ENCODE results near the gene IP6K1.
"Not testable (repeated sequence)": the region's sequence is repeated elsewhere in the genome, so short reads cannot be mapped to it uniquely, and the experiment has no call there.

IP6K1 gene

DNA sequence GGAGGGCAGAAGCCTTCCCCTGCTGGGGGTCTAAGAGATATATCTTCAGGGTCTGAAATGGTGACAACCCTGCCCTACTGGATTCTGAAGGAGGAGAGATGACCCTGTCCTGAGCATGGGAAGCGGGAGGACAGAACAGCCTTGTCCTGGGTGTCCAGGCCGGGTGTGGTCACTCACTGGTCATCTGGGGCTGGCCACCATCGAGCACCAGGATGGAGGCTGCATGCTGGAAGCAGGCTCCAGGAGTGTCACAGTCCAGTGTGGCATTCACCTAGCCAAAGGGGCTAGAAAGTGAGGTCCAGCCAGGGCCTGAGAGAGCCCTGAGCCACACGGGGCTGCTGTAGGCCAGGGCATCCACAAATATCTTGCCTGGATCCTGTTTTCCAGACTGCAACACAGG, 8.1 kb upstream of the IP6K1 start:
- DNase-seq (ENCODE audit: low read depth in 2 of 2): no peak

DNA sequence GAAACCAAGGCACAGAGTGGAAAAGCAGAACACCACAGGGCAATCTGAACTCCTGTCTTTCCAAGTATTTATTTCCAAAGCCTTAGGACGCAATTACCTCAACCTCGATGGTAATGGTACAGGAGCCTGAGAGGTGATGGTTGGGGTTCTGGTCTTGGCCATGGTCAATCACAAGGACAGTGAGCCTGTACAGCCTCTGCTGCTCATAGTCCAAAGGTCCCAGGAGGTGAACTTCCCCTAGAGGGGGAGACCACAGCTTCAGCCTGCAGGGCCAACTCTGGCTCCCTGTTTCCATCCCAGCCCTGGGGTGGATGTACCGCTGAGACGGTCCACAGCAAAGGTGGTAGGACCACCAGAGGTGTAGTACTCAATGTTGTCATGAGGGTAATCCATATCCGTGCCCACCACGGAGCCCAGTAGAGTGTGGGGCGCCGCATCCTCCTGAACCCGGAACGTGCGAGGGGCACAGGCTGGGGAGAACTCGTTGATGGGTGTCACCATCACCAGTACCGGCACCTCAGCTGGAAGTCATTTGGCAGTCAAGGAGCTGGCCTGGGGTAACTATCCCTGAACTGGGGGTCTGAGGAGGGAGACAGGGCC, 7.2 kb upstream of the IP6K1 start:
- DNase-seq (ENCODE audit: low read depth in 2 of 2): no peak

DNA sequence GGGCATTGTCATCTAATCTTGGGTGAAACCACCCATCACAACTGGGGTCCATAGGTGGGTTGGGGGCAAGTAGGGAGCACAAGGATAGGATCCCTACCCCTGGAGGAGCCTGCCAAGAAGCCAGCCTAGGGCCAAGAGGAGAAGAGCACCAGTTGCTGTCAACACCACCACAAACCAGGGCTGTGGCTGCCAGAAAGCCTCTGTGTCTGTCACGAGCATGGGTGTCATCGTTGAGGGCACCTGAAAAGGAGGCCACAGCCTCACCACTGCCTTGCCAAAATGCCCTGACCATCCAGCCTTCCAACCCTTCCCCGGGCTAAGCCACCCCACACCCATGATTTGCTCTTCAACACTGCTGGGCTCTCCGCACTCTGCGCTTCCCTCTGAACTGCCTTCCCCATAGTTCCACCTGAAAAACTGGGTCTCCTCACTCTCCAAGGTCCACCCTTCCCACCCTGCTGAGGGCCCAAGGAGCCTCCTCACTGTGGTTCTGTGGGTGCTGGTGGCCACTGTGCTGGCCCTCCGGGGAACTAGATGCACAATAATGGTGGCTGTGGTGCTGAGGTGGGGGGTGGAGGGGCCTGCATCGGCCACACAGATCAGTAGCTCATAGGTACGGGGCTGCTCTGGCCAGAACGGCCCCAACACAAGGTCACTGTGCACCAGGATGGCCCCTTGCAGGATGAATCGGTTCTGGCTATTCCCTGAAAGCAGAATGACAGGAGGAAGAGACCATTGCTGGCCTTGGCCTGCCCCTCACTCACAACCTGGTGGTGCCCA, 6.2 kb upstream of the IP6K1 start:
- DNase-seq (ENCODE audit: low read depth in 2 of 2): no peak

DNA sequence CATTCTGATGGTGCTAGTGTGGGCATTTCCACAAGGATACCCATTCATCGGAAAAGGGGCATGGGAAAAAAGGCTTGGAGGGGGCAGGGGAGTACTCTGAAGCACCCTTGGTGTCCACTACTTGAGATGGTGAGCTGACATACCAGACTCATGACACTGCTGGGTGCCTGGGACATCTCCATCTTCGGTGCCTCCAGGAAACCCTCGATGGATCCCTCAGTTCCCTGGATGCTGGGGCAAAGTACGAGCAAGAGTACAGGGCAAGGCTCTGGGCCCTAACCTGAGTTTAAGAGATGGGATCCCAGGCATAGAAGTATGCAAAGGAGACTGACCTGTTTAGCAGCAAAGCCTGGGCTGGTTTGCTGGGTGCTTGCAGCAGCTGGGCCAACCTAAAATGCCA, 5.2 kb upstream of the IP6K1 start:
- DNase-seq (ENCODE audit: low read depth in 2 of 2): no peak

DNA sequence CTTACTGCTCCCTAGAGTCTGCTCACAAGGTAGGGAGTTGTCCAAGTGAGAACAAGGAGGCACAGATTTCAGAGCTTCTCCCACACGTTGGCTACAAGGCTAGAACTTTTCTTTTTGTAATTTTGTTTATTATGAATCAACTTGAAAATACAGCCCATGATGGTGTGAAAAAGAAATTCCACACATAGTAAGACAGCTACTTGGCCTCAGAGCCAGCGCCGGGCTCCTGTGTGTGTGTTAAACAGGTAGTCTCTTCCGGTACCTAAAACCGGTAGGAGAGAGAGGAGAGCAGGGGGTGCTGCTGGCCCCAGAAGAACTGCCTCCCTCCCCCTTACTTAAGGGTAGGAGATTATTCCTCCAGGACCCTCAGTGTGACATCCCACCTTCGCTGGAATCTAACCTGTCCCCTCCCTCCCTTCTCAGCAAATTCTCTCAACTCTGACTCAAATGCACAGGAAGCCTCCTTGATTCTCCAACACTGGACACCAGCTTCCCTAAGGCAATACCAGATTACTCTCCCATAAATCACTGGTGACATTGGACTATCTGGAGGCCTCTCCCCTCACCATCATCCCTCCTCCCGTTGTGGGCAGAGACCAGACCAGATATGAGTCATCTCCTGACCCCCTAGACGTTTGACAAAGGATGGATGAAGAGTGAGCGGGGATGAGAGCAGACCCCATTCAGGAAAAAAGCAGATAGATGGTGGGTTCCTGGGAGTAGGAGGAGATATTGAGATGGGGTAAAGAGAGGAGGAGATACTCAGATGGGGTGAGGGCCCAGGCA, 4.5 kb upstream of the IP6K1 start:
- no peak for DNase-seq (ENCODE audit: low read depth in 2 of 2)

DNA sequence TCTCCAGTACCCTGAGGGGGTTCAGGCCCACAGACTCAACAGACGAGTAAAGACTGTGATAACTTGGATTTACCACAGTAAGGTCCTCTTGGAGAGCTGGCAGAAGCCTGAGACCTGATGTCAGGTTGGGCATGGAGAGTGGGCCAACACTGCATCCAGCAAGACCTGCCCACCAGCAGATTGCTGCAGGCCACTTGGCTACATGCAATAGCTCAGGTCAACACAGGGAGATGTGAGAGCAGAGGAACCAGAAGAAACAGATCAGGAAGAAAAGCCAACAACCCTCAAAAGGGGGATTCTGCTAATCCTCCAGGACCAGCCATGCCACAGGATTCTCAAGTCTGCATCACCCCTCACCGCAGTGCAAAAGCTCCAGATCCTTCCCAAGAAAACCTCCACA, 1.7 kb upstream of the IP6K1 start:
- DNase-seq (ENCODE audit: low read depth in 2 of 2): no peak

DNA sequence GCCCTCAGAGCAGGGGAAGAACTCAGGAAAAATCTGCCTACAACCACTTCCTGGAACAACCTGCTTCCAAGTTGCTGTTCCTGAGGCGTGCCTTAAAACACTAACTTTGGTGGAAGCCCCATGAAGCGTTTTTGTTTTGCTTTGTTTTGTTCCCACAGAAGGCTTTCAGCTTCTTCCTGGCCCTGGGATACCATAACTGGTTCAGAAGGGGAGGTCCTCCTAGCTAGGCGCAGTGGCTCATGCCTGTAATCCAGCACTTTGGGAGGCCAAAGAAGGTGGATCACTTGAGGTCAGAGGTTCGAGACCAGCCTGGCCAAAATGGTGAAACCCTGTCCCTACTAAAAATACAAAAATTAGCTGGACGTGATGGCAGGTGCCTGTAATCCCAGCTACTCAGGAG, 1.2 kb upstream of the IP6K1 start:
- no peak for DNase-seq (ENCODE audit: low read depth in 2 of 2)

DNA sequence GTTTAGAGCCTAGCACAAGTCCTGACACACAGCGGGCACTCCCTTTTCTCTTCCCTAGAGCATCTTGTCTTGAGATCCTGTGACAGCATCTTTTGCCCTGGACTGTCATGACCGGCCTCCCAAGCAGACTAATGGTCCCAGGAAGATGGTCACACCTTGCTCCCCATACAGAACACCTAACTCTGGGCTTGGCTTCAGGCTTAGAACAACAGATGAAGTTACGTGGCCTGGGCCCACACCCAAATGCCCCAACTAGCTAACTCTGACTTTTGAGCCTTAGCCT, 781 bp upstream of the IP6K1 start:
- DNase-seq (ENCODE audit: low read depth in 2 of 2): no peak

DNA sequence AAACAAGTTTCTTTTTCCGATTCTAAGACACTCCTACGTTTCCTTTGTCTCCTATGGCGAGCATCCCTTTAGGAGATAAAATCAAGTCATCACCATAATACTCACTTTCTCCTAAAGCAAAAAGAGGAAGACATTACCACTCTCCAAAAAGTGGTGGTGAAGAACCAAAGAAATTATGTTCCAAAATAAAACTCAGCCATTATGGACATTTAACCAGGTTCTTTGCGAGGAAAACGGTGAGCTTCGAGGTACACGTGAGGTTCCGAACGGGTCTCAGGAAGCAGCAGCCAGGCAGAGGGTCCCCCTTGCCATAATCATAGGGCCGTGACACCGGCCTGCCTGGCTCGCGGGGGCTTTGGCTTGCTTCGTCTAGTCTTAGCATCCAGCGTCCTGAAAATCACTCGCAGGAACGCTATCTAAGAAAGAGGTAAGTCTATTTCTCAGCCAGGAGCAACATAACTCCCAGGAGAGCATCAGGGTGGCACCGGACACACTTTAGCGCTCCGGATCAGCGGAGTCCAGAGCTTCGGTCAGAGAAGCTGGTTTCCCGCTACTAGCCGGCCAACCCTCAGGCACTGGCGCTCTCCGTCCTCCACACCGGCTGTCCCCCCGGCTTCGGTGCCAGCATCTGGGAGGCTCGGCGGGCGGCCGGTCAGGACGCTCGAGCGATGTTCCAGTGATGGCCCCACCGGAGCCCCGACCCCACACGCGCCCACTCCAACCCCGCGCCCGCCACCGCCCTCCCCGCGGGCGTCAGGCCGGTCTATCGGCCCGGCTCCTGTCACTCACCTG, 581 bp downstream of the IP6K1 start:
- DNase-seq (ENCODE audit: low read depth in 2 of 2): no peak

DNA sequence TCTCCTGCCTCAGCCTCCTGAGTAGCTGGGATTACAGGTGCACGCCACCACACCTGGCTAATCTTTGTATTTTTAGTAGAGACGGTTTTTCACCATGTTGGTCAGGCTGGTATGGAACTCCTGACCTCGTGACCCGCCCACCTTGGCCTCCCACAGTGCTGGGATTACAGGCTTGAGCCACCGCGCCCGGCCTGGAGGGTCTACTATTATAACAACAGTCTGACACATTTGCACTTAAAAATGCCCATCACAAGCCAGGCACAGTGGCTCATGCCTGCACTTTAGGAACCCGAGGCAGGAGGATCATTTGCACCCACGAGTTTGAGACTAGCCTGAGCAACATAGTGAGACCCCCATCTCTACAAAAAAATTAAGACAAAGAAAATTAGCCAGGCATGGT, 4.1 kb downstream of the IP6K1 start:
- not testable (repeated sequence) for DNase-seq (ENCODE audit: low read depth in 2 of 2)

DNA sequence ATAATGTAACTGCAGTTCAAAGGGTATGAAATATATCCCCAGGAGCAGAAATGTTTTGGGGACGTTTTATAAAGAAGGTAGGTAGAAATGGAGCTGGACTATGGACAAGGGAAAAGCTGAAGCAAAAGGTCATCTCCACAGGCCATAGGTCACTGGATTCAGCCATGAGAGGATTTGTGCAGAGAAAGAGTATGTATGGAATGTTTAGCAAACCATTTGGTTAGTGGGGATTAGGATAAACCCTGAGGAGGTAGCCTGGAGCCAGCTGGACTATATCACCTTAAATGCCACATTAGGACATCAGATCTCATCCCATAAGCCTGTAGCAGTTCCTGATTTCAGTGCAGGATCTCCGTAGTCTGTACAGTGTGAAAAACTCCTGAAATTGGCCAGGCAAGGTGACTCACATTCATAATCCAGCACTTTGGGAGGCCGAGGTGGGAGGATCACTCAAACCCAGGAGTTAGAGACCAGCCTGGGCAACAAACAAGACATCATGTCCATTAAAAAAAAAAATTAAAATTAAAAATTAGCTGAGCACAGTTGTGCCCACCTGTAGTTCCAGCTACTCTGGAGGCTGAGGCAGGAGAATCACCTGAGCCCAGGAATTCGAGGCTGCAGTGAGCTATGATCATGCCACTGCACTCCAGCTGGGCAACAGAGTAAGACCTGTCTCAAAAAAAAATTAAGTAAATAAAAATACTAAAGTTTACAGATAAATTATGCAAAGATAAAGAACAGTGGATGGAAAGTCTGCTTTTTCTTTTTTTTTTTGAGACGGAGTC, 4.7 kb downstream of the IP6K1 start:
- no peak for DNase-seq (ENCODE audit: low read depth in 2 of 2)

DNA sequence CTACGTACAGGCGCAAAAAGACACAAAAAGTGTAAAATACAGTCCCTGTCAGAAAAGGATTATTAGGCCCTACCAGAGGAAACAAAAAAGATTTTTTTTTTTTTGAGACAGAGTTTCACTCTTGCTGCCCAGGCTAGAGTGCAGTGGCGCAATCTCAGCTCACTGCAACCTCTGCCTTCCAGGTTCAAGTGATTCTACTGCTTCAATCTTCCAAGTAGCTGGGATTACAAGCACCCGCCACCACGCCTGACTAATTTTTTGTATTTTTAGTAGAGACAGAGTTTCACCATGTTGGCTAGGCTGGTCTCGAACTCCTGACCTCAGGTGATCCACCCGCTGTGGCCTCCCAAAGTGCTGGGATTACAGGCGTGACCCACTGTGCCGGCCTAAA, 5.4 kb downstream of the IP6K1 start:
- DNase-seq (ENCODE audit: low read depth in 2 of 2): not testable (repeated sequence)

DNA sequence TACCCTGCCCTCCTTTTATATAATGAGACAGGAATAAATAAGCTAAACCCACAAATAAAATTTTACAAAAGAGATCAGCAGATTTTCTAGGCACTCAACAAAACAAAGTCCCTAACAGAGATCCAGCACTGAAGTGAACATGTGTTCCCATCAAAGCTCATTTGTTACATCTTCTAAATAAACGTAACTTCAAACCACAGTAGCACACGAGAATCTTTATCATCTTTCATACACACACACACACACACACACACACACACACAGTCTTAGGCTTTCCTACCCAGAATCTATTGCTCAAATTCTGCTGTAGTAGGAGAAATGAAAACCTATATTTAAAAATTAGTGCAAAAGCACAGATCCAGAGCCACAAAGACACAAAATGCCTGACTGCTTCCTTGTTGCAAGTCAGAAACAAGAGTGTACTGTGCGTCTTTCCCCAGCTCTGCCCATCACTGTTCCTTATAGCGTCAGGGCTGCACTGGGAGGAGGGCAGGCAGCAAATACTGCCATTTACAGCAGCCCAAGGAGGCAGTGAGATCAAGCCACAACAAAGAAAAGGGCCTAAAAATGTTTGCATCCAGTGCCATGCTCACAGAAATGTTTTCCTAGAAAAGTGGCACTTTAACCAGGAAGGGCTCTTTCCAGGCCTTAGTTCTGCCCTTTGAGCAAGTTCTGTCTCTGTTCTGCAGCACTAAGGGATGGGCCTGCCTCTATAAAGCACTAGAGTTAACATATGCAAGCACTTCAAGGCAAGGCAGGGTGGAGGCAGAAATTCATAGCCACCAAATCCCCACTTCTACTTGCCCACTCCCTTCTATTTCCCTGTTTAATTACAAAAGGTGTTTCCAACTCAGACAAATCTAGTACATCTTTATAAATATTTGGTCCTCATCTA, 6.0 kb downstream of the IP6K1 start:
- DNase-seq (ENCODE audit: low read depth in 2 of 2): no peak

DNA sequence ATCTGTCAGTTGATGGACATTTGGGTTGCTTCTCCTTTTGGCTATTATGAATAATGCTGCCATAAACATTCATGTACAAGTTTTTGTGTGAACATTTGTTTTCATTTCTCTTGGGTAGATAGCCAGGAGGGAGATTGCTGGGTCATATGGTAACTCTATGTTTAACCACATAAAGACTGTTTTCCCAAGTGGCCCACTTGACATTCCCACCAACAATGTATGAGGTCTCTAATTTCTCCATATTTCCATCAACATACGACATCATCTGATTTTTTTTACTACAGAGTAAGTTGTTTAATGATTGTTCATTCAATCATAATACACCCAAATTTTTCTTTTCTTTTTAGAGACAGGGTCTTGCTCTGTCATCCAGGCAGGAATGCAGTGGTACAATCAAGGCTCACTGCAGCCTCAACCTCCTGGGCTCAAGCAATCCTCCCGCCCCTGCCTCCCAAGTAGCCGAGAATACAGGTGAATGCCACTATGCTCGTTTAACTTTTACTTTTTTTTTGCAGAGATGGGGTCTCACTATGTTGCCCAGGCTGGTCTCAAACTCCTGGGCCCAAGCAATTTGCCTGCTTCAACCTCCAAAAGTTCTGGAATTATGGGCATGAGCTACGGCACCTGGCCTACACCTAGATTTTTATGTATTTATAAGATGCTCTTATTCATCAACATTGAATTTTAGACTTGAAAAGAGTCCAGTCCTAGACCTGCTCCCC, 6.8 kb downstream of the IP6K1 start:
- no peak for DNase-seq (ENCODE audit: low read depth in 2 of 2)

DNA sequence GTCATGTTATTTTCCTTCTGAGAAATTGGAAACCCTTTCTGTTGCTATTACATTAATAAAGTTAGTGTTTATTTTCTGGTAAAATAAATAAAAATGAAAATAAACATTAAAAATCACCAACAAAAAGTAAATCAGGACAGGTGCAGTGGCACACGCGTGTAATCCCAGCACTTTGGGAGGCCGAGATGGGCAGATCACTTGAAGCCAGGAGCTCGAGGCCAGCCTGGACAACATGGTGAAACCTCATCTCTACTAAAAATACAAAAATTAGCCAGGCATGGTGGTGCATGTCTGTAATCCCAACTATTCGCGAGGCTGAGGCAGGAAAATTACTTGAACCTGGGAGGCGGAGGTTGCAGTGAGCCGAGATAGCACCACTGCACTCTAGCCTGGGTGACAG, 10.2 kb downstream of the IP6K1 start:
- DNase-seq (ENCODE audit: low read depth in 2 of 2): not testable (repeated sequence)

DNA sequence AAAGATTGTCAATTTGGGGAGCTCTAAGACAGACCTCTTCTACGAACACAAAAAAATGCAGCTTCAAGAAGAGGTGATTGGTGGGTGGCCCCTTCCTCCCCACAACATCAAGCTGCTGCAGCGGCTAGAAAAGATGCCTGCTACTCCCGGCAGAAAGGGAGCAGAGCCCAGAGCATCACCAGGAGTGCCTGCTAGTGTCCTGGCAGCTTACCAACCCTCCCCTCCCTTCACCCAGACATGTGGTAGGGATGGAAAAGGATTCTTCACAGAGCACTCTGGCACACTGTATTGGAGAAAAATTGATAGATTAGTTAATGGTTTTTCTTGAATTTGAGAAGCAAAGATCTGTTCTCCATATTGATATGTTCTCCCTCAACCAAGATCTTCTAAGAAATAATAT, 10.8 kb downstream of the IP6K1 start:
- DNase-seq (ENCODE audit: low read depth in 2 of 2): no peak

DNA sequence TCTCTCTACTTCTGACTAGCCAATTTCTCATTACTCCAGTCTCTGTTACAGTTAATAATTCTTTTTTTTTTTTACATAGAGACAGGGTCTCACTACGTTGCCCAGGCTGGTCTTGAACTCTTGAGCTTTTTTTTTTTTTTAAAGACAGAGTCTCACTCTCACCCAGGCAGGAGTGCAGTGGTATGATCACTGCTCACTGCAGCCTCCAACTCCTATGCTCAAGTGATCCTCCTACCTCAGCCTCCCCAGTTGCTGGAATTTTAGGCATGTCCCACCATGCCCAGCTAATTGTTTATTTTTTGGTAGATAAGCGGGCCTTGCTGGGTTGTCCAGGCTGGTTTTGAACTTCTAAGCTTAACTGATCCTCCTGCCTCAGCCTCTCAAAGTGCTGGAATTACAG, 13.6 kb downstream of the IP6K1 start:
- no peak for DNase-seq (ENCODE audit: low read depth in 2 of 2)

DNA sequence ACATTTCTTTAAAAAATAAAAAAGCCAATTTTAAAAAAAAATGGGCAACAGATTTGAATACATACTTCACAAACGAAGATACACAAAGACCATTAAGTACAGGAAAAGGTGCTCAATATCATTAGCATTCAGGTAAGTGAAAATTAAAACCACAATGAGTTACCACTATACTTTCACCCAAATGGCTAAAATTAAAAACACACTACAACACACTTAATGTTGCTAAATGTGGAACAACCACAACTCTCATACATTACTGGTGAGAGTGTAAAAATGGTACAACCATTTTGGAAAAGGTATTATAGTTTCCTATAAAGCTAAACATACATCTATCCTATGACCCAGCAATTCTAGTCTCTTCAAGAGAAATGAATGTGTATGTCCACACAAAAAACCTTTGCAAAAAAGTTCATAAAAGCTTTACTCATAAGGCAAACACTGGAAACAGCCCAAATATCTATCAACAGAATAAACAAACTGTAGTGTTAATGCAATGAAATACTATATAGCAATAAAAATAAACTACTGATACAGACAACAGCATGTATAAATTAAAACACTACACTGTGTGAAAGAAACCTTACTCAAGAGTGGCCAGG, 14.9 kb downstream of the IP6K1 start:
- DNase-seq (ENCODE audit: low read depth in 2 of 2): no peak

DNA sequence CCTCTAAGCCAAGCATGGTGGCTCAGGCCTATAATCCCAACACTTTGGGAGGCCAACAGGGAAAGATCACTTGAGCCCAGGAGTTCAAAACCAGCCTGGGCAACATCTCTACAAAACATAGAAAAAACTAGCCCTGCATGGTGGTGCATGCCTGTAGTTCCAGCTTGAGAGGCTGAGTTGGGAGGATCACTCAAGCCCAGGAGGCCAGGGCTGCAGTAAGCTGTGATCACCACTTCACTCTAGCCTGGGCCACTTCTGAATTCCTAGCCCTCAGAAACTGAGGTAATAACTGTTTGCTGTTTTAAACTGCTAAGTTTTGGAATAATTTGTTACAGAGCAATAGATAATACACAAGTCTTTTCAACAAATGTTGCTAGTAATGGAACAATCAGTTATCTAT, 16.4 kb downstream of the IP6K1 start:
- DNase-seq (ENCODE audit: low read depth in 2 of 2): no peak

Measured in fibroblast of skin of left biceps (primary cell).